ENCODE results near the gene TMEM270.
"Not testable (repeated sequence)": the region's sequence is repeated elsewhere in the genome, so short reads cannot be mapped to it uniquely, and the experiment has no call there.

The TMEM270 gene

GRCh38 chr7:73864981-73865711 lies 4.2 kb downstream of the TMEM270 start:
- DNase-seq = no peak

GRCh38 chr7:73865738-73866445 lies 4.9 kb downstream of the TMEM270 start:
- peak; percentile 59 for DNase-seq

DNA sequence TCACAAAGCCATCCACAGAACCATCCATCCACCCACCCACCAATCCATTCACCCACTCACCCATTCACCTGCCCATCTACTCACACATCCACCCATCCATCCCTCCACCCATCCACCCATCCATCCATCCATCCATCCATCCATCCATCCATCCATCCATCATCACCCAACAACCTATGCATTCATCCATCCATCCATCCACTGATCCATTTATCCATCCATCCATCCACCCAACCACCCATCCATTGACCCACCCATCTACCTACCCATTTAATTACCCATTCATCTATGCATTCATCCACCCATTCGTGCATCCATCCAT lies 5.4 kb downstream of the TMEM270 start:
- DNase-seq = no peak

GRCh38 chr7:73869011-73869798 lies 8.2 kb downstream of the TMEM270 start:
- DNase-seq = no peak

DNA sequence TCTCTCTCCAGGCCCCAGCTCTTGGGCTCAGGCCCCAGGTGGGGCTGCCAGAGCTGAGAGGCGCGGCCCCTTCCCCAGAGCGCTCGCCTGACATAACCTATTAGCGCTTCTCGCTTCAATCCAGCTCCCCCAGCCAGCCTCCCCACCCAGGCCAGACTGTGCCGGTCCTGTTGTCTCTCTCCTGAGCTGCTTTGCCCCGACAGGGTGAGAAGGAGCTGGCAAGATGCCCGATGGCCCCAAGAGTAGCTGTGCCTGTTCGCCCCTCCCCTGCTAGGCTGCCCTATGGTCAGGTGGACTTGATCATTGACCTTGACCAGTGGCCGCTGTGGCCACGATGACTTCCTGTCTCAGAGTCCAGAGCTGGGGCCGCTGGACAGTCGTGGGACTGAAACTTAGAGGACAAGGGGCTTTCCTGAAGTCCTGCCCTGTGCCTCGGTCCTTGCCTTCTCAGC lies 9.1 kb downstream of the TMEM270 start:
- DNase-seq = no peak

DNA sequence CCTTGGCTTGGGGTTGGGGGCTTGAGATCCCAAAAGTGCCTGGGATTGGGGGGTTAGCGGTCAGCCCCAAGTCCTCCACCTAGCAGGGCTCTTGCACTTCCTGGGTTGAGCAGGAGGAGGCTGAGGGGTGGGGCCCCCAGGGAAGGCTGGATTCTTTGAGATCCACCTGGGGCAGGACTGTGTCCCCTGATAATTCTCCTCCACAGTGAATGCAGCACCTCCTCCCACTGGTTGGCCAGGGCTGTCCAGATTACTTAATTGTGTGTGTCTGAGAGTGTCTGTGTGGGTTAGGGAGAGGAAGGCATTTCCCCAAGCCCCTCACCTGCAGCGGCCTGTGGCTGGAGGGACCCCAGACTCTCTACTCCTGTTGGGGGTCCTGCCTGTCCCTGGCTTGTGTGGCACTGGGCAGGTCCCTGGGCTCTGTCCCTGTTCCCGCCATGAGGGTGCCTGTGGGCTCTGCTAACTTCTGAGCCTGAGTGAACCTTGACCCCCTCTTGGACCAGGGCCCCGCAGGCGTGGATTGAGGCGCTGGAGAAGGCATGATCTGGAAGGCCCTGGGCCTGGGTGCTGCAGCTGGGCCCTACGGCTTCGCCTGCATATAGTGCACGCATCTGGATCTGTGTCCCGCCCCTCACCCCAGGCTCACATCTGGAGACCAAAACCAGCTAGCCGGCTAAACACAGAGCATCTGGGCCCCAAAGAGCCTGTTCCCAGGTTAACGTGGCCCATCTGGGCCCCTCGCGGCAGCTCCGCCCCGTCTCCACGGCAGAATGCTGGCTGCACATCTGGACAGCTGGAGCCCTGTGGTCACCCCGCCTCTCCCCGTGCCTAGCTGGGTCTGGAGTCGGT lies 10.4 kb downstream of the TMEM270 start:
- no peak for DNase-seq

- DNase-seq = no peak
Measured at GRCh38 chr7:73872056-73872908, 11.3 kb downstream of the TMEM270 start.

- DNase-seq = no peak
Measured at GRCh38 chr7:73876361-73876760, 15.4 kb downstream of the TMEM270 start.

GRCh38 chr7:73876973-73877372 lies 16.0 kb downstream of the TMEM270 start:
- DNase-seq = no peak

- peak; percentile 87 for DNase-seq
Measured at GRCh38 chr7:73879977-73880681, 19.2 kb downstream of the TMEM270 start.

DNA sequence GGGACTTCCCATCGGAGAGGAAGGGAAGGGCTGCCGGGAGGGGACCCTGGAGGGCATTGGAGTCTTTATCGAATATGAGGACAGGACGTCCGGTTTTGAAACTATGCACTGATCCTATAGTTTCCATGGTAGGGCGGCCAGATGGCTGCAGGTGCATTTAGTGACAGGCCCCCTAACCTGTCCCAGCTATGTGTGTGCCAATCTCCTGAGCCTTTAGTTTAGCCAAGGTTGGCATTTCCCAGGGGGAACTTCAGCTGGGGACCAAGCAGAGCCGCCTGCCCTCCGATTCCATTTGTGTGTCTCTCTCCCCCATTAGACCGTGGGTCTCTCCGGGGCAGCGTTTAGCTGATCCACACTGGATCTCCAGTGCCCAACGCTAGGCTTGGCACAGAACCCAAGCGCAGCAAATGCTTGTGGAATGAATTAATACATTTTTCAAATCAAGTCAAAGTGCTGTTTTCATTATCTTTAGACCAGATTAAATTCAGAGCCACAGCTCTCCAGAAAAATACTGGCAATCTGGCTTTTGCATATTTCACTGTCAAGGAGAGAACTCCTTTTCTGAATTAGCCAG lies 19.9 kb downstream of the TMEM270 start:
- no peak for DNase-seq

- DNase-seq = no peak
Measured at GRCh38 chr7:73881352-73882046, 20.5 kb downstream of the TMEM270 start.

DNA sequence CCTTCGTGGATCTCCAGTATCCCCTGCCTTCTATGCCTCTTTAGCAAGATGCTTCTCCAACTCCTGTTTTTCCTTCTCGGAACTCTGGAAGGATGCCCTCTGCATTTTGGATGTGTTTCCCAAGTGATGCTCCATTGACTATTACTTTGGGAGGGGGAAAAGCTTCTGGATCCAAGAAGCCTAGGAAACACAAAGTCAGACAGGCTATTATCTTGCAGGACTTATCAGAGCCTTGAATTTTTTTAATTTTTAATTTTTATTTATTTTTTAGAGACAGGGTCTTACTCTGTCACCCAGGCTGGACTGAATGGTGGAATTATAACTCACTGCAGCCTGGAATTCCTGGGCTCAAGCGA lies 21.1 kb downstream of the TMEM270 start:
- DNase-seq = no peak

DNA sequence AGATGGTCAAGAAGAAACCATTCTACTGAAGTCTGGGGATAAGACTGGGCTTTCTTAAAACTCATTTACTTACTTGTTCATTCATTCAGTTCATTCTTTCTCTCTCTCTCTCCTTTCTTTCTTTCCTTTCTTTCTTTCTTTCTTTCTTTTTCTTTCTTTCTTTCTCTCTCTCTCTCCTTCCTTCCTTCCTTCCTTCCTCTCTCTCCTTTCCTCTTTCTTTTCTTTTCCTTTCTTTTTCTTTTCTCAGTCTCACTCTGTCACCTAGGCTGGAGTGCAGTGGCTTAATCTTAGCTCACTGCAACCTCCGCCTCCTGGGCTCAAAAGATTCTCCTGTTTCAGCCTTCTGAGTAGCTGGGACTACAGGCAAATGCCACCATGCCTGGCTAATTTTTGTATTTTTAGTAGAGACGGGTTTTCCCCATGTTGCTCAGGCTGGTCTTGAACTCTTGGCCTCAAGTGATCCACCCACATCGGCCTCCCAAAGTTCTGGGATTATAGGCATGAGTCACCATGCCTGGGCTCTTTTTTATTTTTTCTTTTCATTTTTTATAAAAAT lies 24.0 kb downstream of the TMEM270 start:
- not testable (repeated sequence) for DNase-seq

DNA sequence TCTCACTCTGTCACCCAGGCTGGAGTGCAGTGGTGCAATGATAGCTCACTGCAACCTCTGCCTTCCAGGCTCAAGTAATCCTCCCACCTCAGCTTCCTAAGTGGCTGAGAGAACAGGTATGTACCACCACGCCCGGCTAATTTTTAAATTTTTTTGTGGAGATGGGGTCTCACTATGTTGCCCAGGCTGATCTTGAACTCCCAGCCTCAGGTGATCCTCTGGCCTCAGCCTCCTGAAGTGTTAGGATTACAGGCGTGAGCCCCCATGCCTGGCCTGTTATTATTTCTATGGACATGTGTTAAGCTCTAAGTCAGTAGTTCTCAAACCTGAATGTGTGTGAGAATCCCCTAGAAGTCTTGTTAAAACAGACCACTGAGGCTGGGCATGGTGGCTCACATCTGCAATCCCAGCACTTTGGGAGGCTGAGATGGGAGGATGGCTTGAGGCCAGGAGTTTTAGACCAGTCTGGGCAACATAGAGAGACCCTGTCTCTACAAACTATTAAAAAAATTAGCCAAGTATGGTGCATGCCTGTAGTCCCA lies 24.5 kb downstream of the TMEM270 start:
- DNase-seq = no peak

DNA sequence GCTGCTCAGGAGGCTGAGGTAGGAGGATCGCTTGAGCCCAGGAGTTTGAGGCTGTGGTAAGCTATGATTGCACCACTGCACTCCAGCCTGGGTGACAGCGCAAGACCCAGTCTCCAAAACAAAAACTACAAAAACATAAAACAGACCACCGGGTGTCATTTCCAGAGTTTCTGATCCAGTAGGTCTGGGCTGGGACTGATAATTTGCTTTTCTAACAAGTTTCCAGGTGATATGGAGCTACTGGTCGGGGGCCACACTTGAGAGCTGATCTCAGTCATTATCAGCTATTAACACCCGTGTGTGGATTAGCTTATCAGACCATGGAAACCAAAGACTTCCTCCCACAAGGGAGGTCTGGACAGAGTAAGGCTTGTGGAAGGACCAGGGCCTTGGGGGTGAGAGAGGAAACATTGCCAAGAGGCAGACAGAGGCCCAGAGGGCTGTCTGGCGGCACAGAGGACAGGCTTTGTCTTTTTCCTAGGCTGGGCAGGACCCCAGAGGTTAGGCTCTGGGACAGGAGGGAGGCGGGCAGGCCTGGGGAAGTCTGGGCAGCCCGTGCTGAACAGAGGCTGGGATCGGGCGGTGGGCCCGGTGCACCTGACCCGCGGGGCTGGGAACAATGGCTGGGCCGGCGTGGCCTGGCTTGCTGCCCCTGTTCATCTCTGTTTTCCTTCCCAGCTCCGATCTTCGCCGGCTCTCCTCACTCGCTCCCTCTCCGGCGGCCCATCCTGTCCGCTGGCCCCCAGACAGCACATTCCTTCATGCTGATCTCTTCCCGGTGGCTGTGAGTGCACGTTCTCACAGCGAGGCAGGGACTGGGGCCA lies 25.2 kb downstream of the TMEM270 start:
- DNase-seq = peak; percentile 81

DNA sequence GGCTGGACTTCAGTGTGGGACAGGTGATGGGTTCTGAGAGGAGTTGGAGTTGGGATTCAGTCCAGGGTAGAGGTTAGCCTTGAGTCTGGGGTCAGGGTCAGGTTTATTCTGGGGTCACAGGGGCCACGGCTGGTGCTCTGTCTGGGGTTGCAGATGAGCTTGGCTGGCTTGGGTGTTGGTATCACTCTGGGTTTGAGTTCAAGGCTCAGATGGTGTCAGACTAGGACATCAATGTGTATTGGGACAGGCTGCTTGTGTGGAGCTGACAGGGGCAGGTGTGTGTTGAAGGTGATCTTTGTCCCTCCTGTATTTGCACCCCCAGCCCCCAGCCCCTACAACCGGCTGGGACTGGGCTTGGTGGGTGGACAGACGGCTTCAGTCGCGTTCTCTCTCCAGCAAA lies 26.8 kb downstream of the TMEM270 start:
- DNase-seq = no peak

GRCh38 chr7:73888959-73889358 lies 28.0 kb downstream of the TMEM270 start:
- no peak for DNase-seq
